Effector memory CD8-positive, alpha-beta T cell (primary cell): ENCODE measurements around the gene ELF1.

Source experiments
- ATAC-seq: fragments of 150-1000 bp; cut with Tn5 transposase; replicated peaks from 2 replicates; pipeline ENCODE4 v1.10.0; 2021; ENCODE audit warnings: mild to moderate bottlenecking, moderate library complexity
- DNase-seq, 3 experiments: peaks; one replicate each; pipeline ENCODE4 v3.0.0; 2021
- H3K27ac Mint-ChIP-seq, 2 donors: one replicate each; pipeline ENCODE4 v1.8.0; 2022; ENCODE audit warnings: mild to moderate bottlenecking in 2 of 2, mixed read lengths in 2 of 2, moderate library complexity in 2 of 2
- H3K27me3 Mint-ChIP-seq, 2 donors: one replicate each; pipeline ENCODE4 v1.8.0; 2022; ENCODE audit warnings: mixed read lengths in 2 of 2
- H3K36me3 Mint-ChIP-seq: one replicate; pipeline ENCODE4 v1.8.0; 2022; ENCODE audit warnings: mild to moderate bottlenecking, moderate library complexity, mixed read lengths; ENCODE audit not compliant: insufficient read depth
- H3K4me1 Mint-ChIP-seq, 2 donors: one replicate each; pipeline ENCODE4 v1.8.0; 2022; ENCODE audit warnings: low read depth in 2 of 2, mixed read lengths in 2 of 2
- H3K4me3 Mint-ChIP-seq, 2 donors: one replicate each; pipeline ENCODE4 v1.8.0; 2022; ENCODE audit warnings: mild to moderate bottlenecking in 2 of 2, mixed read lengths in 2 of 2, moderate library complexity in 2 of 2
- H3K9me3 Mint-ChIP-seq, 2 donors: one replicate each; pipeline ENCODE4 v1.8.0; 2022; ENCODE audit warnings: mixed read lengths in 2 of 2

The ELF1 gene

GRCh38 chr13:41032691-41033376, 13.7 kb upstream of the ELF1 start:
- peaks cover 3 to 15% of the 10 kb centered on the region in 2 donors for H3K4me1 Mint-ChIP-seq
- no peak overlapping the region for H3K4me3 Mint-ChIP-seq
- H3K27me3 Mint-ChIP-seq, result no peaks in the 10 kb centered on the region
- ATAC-seq, result peak; percentile 29
- no peak for DNase-seq
- no peaks in the 10 kb centered on the region for H3K9me3 Mint-ChIP-seq
- H3K27ac Mint-ChIP-seq, result peak overlapping the region in 1 of 2 donors; percentile 65
- H3K36me3 Mint-ChIP-seq, result peaks cover 7% of the 10 kb centered on the region

DNA sequence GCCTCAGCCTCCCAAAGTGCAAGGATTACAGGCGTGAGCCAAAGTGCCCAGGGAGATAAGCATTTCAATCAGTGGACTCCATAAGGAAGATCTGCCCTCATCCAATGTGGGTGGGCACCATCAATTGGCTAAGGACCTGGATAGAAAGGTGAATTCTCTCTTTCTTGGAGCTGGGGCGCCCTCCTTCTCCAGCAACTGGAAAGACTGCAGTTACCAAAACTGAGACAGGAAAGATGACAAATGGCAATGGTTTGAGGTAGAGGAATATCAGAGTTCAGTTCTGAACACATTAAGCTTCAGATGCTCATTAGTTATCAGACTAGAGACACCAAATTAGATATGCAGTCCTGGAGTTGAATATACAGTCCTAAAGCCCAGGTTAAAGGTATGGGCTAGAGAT, 10.5 kb upstream of the ELF1 start:
- H3K4me1 Mint-ChIP-seq, result peaks cover 11 to 18% of the 10 kb centered on the region in 2 donors
- H3K4me3 Mint-ChIP-seq, result no peak overlapping the region
- no peaks in the 10 kb centered on the region for H3K27me3 Mint-ChIP-seq
- H3K9me3 Mint-ChIP-seq, result no peaks in the 10 kb centered on the region
- DNase-seq, result no peak
- ATAC-seq, result no peak
- peaks cover 7% of the 10 kb centered on the region for H3K36me3 Mint-ChIP-seq
- H3K27ac Mint-ChIP-seq, result no peak overlapping the region

DNA sequence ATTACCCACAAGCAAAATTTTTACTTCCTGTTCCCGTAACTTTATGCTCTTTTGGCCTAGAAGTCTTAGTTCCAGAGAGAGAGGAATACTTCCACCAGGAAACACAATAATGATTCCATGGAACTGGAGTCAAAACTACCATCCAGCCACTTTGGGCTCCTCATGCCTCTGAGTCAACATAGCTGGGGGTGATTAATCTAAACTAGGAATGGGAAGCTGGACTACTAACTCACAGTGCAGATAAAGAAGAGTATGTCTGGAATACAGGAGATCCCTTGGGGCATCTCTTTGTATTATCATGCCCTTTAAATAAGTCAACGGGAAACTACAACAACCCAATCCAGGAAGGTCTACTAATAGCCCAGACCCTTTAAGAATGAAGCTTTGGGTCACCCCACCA, 8.9 kb upstream of the ELF1 start:
- no peak for DNase-seq
- Mint-ChIP-seq H3K27ac (no peak overlapping the region), H3K4me1 (peaks cover 11 to 22% of the 10 kb centered on the region in 2 donors), H3K4me3 (no peak overlapping the region), H3K9me3 (no peaks in the 10 kb centered on the region), H3K27me3 (no peaks in the 10 kb centered on the region), H3K36me3 (peaks cover 7% of the 10 kb centered on the region)
- ATAC-seq, result no peak

GRCh38 chr13:41026788-41027187, 7.7 kb upstream of the ELF1 start:
- Mint-ChIP-seq H3K4me1 (peaks cover 11 to 22% of the 10 kb centered on the region in 2 donors), H3K36me3 (peaks cover 7% of the 10 kb centered on the region), H3K27ac (no peak overlapping the region), H3K4me3 (no peak overlapping the region), H3K9me3 (no peaks in the 10 kb centered on the region), H3K27me3 (no peaks in the 10 kb centered on the region)
- no peak for ATAC-seq
- DNase-seq, result no peak

- peak overlapping the region in 1 of 2 donors; percentile 74 for H3K27ac Mint-ChIP-seq
- H3K4me3 Mint-ChIP-seq, result no peak overlapping the region
- H3K36me3 Mint-ChIP-seq, result no peaks in the 10 kb centered on the region
- H3K27me3 Mint-ChIP-seq, result no peaks in the 10 kb centered on the region
- no peaks in the 10 kb centered on the region for H3K9me3 Mint-ChIP-seq
- no peak for ATAC-seq
- DNase-seq, result no peak
- H3K4me1 Mint-ChIP-seq, result peaks cover 15 to 22% of the 10 kb centered on the region in 2 donors
Measured at GRCh38 chr13:41025518-41025917, 6.4 kb upstream of the ELF1 start.

DNA sequence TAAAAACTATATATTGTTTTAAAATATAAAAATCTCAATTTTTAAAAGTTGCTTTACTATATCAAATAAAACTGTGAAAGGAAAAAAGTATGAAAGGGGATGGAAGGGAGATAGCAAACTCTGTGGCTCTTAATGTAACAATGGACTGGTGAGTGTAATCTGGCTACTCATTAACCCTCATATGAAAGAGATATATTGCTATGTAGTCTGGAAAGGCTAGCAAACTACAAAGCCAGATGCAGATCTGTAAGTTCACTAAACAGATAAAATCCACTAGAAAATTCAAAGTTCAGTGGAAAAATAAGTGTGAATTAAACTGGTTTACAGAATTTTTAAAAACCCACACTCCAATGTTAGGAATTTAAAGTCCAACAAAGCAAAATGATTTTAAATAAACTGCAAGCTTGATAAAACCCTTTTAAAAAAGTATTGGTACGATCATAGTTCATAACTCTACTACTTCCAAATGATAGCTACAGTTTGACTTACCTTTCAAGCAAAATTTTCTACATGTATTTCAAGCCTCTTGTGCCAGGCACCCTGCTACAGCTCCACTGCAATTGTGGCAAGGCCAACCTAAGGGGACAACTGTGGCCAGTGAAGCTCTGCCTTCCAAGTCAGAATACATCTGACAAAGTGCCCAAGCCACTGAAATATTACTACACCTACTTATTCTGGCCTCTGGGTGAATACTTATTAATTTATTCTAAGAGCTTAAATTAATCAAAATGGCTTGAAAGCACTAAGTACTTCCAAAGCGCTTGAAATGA, 647 bp upstream of the ELF1 start:
- H3K27me3 Mint-ChIP-seq, result no peaks in the 10 kb centered on the region
- H3K4me3 Mint-ChIP-seq, result peak overlapping the region; percentile 89 to 99
- peak overlapping the region; percentile 94 to 99 for H3K27ac Mint-ChIP-seq
- DNase-seq, result no peak
- ATAC-seq, result no peak
- H3K9me3 Mint-ChIP-seq, result no peaks in the 10 kb centered on the region
- peaks cover 15 to 37% of the 10 kb centered on the region in 2 donors for H3K4me1 Mint-ChIP-seq
- H3K36me3 Mint-ChIP-seq, result peaks cover 24% of the 10 kb centered on the region

- ATAC-seq (no peak), DNase-seq (no peak)
- Mint-ChIP-seq H3K27ac (peak overlapping the region; percentile 94 to 99), H3K36me3 (peaks cover 24% of the 10 kb centered on the region), H3K4me1 (peaks cover 24 to 42% of the 10 kb centered on the region in 2 donors), H3K27me3 (no peaks in the 10 kb centered on the region), H3K4me3 (peak overlapping the region; percentile 89 to 99), H3K9me3 (no peaks in the 10 kb centered on the region)
Measured at GRCh38 chr13:41018602-41018948, 541 bp downstream of the ELF1 start.

- H3K4me1 Mint-ChIP-seq, result peaks cover 27 to 46% of the 10 kb centered on the region in 2 donors
Measured at GRCh38 chr13:41017817-41018601, 1.1 kb downstream of the ELF1 start.

DNA sequence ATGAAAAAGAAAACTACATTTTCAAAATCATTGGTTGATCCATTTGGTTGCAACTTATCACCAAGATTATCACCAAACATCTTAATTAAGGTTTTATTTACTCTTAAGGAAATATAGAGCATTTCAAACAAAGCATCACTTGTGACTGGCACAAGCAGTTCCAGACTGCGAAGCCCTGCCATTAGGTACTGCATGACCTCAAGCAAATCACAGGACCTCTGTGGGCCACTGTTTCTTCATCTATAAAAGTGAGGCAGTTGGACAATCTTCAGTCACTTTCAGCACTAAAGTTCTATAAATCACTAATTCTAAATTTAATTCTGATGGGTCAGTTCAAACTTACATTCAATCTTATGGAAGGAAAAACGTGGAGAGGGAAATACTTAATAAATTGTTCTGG, 2.0 kb downstream of the ELF1 start:
- DNase-seq, result peak; percentile 21 to 29 (median 21)
- peak; percentile 50 for ATAC-seq
- H3K36me3 Mint-ChIP-seq, result peaks cover 32% of the 10 kb centered on the region
- H3K4me3 Mint-ChIP-seq, result peak overlapping the region; percentile 89 to 99
- no peaks in the 10 kb centered on the region for H3K9me3 Mint-ChIP-seq
- H3K27me3 Mint-ChIP-seq, result no peaks in the 10 kb centered on the region
- peak overlapping the region; percentile 94 to 99 for H3K27ac Mint-ChIP-seq
- peaks cover 31 to 50% of the 10 kb centered on the region in 2 donors for H3K4me1 Mint-ChIP-seq

More at GRCh38 chr13:41017817-41018601, 1.1 kb downstream of the ELF1 start:
- ATAC-seq (peak; percentile 17), DNase-seq (no peak)
- H3K27ac Mint-ChIP-seq, result peak overlapping the region; percentile 94 to 99
- H3K9me3 Mint-ChIP-seq, result no peaks in the 10 kb centered on the region
- H3K27me3 Mint-ChIP-seq, result no peaks in the 10 kb centered on the region
- H3K4me3 Mint-ChIP-seq, result peak overlapping the region; percentile 89 to 99
- peaks cover 26% of the 10 kb centered on the region for H3K36me3 Mint-ChIP-seq

DNA sequence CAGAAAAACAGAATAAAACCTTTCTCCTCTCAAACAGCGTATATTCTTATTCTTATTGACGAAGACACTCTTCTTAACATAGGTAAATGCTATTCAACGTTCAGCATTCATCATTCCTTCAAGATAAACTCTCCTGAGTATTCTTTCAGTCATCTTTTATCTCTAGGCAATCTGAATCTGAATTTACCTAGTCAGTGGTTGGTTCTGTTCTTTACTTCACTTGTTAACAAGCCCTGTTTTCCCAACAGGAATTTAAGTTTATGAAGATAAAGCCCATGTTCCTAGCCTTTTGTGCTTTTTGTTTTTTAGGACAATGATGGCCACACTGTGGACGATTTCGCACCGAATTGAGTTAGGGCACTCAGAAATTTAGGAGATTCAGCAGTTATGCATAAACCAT, 3.2 kb downstream of the ELF1 start:
- no peak for DNase-seq
- Mint-ChIP-seq H3K27me3 (no peaks in the 10 kb centered on the region), H3K27ac (peak overlapping the region; percentile 94 to 99), H3K4me3 (peak overlapping the region; percentile 89 to 99), H3K9me3 (no peaks in the 10 kb centered on the region), H3K4me1 (peaks cover 28 to 60% of the 10 kb centered on the region in 2 donors), H3K36me3 (peaks cover 44% of the 10 kb centered on the region)
- ATAC-seq, result no peak

DNA sequence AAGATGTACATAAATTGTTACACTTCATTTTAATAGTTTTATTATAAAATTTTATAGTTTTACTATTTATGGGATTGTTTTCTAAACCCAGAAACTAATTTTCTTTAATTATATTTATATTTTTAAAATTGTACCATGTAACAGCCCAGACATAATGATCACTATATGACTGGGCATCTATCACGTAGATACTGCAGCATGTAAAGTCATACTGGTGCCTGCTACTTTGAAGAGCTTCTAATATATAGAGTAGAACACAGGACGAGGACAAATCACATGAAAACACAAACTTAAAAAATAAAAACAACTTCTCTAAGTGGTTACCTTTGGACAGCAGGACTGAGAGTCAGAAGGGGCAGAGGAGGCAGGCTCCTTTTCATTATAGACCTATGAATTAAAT, 5.3 kb downstream of the ELF1 start:
- Mint-ChIP-seq H3K27ac (peak overlapping the region; percentile 94 to 99), H3K9me3 (no peaks in the 10 kb centered on the region), H3K27me3 (no peaks in the 10 kb centered on the region), H3K36me3 (peaks cover 45% of the 10 kb centered on the region), H3K4me1 (peaks cover 27 to 62% of the 10 kb centered on the region in 2 donors), H3K4me3 (peak overlapping the region; percentile 89 to 99)
- no peak for DNase-seq
- no peak for ATAC-seq

DNA sequence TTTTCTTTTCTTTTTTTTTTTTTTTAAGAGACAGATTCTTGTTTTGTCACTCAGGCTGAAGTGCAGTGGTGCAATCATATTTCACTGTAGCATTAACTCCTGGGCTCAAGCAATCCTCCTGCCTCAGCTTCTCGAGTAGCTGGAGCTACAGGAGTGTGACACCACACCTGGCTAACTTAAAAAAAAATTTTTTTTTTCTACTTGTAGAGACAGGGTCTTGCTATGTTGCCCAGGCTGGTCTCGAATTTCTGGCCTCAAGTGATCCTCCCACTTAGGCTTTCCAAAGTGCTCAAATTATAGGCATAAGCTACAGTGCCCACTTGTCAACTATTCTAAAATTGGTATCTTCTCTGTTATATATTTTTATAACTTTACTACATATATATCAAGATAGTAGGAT, 6.6 kb downstream of the ELF1 start:
- no peaks in the 10 kb centered on the region for H3K27me3 Mint-ChIP-seq
- no peak for ATAC-seq
- peak overlapping the region in 1 of 2 donors; percentile 90 for H3K27ac Mint-ChIP-seq
- H3K4me1 Mint-ChIP-seq, result peaks cover 33 to 73% of the 10 kb centered on the region in 2 donors
- peaks cover 44% of the 10 kb centered on the region for H3K36me3 Mint-ChIP-seq
- no peaks in the 10 kb centered on the region for H3K9me3 Mint-ChIP-seq
- H3K4me3 Mint-ChIP-seq, result peak overlapping the region; percentile 41 to 51
- DNase-seq, result no peak

DNA sequence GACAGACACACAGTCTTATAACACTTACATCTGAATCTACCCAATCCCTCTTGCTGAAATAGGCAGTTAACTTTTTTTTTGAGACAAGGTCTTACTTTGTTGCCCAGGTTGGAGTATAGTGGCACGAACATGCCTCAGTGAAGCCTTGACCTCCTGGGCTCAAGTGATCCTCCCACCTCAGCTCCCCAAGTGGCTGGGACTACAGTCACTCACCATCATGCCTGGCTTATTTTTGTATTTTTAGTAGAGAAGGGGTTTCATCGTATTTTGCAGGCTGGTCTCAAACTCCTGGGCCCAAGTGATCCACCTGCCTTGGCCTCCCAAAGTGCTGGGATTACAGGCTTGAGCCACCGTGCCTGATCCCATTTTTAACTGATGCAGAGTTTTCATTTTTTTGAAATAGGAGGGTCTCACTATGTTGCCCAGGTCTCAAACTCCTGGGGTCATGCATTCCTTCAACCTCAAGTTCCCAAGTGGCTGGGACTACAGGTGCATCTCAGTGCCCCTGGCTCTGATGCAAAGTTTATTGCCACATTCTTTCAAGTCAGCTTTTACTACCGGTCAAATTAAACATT, 7.6 kb downstream of the ELF1 start:
- Mint-ChIP-seq H3K4me3 (peak overlapping the region; percentile 41 to 51), H3K4me1 (peaks cover 36 to 72% of the 10 kb centered on the region in 2 donors), H3K9me3 (no peaks in the 10 kb centered on the region), H3K27ac (peak overlapping the region; percentile 26 to 31), H3K36me3 (peaks cover 37% of the 10 kb centered on the region), H3K27me3 (no peaks in the 10 kb centered on the region)
- no peak for ATAC-seq
- no peak for DNase-seq
